ENCODE results near the gene LTBP4.

The LTBP4 gene

DNA sequence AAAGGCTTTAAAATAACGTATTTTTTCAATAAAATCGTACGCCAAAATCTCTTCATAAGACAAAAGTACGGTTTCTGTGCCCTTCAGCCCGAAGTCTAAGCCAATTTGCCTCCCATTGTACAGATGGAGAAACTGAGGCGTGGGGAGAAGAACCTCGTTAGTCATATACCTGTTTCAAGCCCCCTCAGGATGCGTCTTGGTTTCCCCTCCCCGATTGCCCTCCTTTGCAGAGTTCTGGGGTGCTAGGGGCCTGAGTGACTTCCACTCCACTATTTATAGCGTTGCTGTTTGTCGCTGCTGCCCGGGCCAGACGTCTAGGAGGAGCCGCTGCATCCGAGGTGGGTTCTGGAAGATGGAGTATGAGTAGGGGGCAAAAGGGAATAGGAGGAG, 2.3 kb upstream of the LTBP4 start:
- DNase-seq: no peak

- no peak for DNase-seq
Observed at GRCh38 chr19:40599331-40599901, 1.8 kb upstream of the LTBP4 start.

DNA sequence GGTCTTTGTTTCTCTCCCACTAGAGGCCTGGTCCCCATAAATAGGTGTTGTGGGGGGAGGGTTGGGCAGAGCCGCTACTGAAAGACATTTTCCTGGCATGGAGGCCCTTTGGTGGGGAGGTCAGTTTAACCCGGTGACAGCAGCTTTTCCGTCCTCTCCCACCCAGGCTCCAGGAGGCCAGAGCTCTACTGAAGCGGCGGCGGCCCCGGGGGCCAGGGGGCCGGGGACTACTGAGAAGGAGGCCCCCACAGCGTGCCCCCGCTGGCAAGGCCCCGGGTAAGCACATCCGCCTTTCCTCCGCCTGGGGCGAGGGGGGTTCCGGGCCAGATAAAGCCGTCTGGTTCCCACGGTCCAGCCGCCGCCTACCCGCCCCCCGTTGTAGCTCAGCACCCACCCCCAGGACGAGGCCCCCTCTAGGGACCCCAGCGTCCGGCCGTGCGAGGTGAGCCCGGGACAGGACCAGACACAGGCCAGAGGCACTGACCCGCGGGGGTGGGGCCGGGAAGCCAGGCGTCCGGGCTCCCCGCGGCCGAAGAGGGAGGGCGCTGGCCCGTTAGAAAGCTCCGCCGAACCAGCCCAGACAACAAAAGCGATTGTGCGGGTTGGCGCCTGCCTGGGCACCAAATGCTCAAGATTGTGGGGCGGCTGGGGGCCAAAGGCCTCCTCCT, 1.1 kb upstream of the LTBP4 start:
- no peak for DNase-seq

DNA sequence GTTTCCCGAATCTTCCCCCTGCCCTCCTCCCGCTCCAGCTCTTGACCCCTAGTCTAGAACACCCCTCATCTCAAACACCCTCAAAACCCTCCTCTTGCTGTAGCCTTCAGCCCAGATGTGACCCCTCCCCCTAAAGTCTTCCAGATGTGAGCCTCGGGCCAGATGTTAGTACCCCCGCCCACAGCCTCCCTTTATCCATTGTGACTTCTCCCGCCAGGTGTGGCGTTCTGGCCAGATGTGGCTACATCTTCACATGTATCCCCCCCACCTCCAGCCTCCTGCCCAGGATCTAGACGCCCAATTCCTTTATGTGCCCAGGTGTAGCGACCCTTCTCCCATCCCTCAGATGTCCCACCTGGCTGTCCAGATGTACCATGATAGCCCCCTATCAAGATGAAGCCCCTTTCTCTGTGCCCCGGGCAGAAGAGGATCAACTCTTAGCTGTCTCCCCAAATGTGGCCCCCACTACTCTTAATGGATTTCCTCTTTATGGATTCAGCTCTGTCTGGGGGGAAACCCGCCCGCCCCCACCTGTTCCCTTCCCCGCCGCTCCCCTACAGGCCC, 517 bp upstream of the LTBP4 start:
- no peak for DNase-seq

GRCh38 chr19:40603071-40603388, 1.9 kb downstream of the LTBP4 start:
- DNase-seq: no peak

- DNase-seq: peak; percentile 98
Observed at GRCh38 chr19:40603389-40604170, 2.4 kb downstream of the LTBP4 start.

GRCh38 chr19:40604171-40604646, 3.0 kb downstream of the LTBP4 start:
- DNase-seq: no peak

DNA sequence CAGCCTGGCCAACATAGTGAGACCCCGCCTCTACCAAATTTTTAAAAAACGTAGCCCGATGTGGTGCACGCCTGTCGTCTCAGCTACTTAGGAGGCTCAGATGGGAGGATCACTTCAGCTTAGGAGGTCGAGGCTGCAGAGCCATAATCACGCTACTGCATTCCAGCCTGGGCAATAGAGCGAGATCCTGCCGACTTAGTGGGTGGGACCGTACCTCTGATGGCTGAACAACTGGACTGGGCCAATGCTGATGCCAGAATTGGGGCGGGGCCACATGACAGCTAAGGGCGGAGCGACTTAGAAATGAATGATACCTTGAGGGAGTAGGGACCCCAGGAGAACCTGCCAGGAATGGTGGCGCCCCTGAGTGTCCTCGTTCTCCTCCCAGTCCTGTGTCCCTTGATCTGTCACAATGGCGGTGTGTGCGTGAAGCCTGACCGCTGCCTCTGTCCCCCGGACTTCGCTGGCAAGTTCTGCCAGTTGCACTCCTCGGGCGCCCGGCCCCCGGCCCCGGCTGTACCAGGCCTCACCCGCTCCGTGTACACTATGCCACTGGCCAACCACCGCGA, 3.6 kb downstream of the LTBP4 start:
- DNase-seq: no peak

DNA sequence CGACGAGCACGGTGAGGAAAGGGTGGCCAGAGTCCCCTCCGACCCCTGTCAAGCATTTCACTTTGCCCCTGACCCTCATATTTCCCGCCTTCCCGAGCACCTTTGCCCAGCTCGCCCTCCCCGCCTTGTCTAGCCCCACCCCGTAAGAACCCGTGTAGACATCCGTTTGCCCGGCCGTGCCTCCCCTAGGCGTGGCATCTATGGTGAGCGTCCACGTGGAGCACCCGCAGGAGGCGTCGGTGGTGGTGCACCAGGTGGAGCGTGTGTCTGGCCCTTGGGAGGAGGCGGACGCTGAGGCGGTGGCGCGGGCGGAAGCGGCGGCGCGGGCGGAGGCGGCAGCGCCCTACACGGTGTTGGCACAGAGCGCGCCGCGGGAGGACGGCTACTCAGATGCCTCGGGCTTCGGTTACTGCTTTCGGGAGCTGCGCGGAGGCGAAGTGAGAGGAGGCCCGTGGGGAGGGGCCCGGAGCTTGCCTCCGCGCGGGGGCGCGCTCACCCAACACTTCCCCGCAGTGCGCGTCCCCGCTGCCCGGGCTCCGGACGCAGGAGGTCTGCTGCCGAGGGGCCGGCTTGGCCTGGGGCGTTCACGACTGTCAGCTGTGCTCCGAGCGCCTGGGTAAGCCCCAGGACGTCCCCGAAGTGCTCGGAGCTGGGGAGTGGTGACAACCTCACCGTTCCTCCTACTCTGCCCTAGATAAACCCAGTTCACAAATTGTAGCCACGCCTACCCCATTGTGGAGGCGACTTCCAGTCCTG, 4.2 kb downstream of the LTBP4 start:
- DNase-seq: peak; percentile 81

DNA sequence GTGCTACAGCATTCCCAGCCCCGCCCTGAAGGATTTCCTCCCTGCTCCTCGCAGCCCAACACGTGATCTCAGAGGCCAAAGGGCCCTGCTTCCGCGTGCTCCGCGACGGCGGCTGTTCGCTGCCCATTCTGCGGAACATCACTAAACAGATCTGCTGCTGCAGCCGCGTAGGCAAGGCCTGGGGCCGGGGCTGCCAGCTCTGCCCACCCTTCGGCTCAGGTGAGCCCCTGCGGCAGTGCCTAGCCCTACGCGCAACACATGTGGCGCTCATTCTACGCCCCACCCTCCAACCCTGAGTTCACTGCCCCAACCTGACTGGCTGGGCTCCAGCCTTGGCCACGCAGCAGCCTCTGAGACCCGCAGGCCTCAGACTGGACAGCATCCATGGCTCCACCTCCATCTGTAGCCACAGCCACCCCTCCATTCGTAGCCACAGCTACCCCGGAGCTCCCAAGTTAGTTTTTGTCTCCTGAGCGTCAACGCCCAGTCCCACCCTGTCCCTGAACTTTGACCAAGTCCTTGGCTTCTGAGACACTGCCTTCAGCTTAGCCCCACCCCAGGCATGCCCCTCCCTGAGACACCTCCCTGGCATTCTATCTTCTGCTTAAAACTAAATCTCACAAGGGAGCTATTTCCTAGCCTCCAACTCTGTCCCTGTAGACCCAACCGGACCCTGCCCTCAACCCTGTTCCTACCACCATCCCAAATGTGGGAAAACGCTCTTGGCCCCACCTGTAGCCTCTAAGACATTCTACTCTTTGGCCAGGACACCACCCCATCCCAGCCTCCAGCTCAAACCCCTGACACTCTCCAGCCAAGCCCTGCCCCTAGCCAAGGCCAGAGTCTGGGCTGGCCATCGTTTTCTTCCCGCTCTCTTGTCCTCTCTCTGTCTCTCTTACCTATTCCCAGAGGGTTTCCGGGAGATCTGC, 6.4 kb downstream of the LTBP4 start:
- no peak for DNase-seq

DNA sequence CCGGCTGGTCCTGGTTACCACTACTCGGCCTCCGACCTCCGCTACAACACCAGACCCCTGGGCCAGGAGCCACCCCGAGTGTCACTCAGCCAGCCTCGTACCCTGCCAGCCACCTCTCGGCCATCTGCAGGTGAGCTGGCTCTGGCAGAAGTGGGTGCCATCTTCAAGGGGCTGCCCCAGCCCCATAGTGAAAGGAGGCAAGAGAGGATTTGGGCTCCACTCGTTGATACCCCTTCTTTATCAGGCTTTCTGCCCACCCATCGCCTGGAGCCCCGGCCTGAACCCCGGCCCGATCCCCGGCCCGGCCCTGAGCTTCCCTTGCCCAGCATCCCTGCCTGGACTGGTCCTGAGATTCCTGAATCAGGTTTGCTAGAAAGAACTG, 7.1 kb downstream of the LTBP4 start:
- DNase-seq: no peak

GRCh38 chr19:40608957-40609356, 7.8 kb downstream of the LTBP4 start:
- DNase-seq: no peak

- peak; percentile 99 for DNase-seq
Observed at GRCh38 chr19:40609561-40610395, 8.6 kb downstream of the LTBP4 start.

DNA sequence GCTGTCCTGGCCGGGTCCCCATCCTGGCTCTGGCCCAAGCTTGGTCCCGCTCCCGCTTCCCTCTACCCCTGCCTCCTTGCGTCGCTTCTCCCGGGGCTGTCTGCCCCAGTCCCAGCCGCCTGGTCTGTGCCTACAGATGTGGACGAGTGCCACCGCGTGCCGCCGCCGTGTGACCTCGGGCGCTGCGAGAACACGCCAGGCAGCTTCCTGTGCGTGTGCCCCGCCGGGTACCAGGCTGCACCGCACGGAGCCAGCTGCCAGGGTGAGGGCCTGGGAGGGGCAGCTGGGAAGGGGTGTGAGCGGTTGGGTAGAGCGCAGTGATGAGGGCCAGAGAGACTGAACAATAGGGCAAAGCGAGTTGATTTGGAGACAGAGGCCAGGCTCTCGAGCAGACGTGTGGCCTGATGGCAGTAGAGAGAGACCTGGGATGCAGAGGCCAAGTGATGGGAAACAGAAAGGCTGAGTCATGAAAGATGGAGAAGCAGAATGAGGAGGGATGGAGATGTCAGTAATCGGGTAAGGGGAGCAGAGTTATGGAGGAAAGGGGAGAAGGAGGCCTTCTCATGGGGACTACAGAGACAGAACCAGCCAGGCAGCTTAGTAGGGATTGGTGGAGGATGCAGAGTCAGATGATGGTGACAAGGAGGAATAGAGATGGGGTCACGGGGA, 9.4 kb downstream of the LTBP4 start:
- peak; percentile 73 for DNase-seq

GRCh38 chr19:40611096-40611495, 9.9 kb downstream of the LTBP4 start:
- no peak for DNase-seq

- no peak for DNase-seq
Observed at GRCh38 chr19:40611900-40612698, 10.9 kb downstream of the LTBP4 start.

DNA sequence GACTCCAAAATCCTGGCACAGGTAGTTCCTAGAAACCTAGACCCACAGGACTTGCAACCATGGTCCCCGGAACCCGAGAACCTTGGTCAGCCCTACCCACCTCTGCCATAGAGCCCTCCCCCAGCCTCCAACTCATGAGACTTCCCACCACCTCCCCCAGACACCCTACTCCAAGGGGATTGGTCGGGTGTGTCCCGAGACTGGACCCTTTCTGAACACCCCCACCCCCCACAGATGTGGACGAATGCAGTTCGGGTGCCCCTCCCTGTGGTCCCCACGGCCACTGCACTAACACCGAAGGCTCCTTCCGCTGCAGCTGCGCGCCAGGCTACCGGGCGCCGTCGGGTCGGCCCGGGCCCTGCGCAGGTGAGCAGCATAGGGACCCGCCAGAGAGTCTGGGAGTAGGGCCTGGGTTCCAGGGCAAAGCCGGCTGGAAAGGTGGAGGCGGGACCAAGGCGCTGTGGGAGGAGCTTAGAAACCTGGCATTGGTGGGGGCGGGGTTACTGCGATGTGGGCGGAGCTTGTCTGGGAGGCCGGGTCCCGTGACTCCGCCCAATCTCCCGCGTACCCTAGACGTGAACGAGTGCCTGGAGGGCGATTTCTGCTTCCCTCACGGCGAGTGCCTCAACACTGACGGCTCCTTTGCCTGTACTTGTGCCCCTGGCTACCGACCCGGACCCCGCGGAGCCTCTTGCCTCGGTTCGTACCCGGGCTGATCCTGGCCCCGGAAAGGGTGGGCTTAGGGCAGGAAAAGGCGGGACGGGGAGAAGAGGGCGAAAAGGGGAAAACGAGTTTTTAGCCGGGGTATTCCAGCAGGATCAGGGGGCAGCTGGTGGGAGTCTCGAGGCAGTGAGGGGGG, 11.9 kb downstream of the LTBP4 start:
- peak; percentile 95 for DNase-seq
